Stomach (tissue), 9 donors: Measurements from ENCODE around the gene NUP85. TPM values are rescaled to one million over a fixed set of nuclear protein-coding genes. Genes with fewer than 3 reads are reported as not detected.

Source experiments
- DNase-seq, 2 donors: peaks; one replicate each; pipeline versions ENCODE4 v3.0.0 to v3.0.0-alpha.2; 2013 to 2019
- H3K27ac ChIP-seq, 5 donors: fragments of 200-600 bp in 4 of 5; sonication (generic) in 4 of 5; one replicate each; pipeline ENCODE4 v1.5.1; 2013 to 2019; ENCODE audit warnings: mild to moderate bottlenecking in 1 of 5, moderate library complexity in 1 of 5
- H3K27me3 ChIP-seq, 3 donors: fragments of 200-600 bp; sonication (generic); one replicate each; pipeline ENCODE4 v1.5.1; 2017 to 2019; ENCODE audit warnings: mixed run types in 1 of 3
- H3K36me3 ChIP-seq, 4 donors: fragments of 200-600 bp; sonication (generic); 1 replicate in 3 of 4; 2 replicates in 1 of 4; pipeline ENCODE4 v1.5.1; 2016 to 2019
- H3K4me1 ChIP-seq, 4 donors: fragments of 200-600 bp; sonication (generic); one replicate each; pipeline ENCODE4 v1.5.1; 2016 to 2019
- H3K4me3 ChIP-seq, 4 donors: fragments of 200-600 bp; sonication (generic) in 3 of 4; one replicate each; pipeline ENCODE4 v1.5.1; 2016 to 2019; ENCODE audit warnings: mild to moderate bottlenecking in 1 of 4
- H3K9me3 ChIP-seq, 4 donors: fragments of 200-600 bp; sonication (generic); one replicate each; pipeline ENCODE4 v1.5.1; 2016 to 2019
- CTCF ChIP-seq, 7 experiments: fragments of 450-650 bp in 4 of 7; fragments of 200-600 bp in 3 of 7; sonication (generic) in 3 of 7; IDR thresholded peaks; one replicate each; pipeline ENCODE4 v1.5.1; 2016 to 2019; ENCODE audit warnings: antibody characterized with exemption in 7 of 7, control low read depth in 2 of 7, mild to moderate bottlenecking in 1 of 7
- EP300 ChIP-seq: sonication (generic); formaldehyde crosslinking; IDR thresholded peaks from one replicate; pipeline ENCODE4 v1.6.1; 2017; ENCODE audit warnings: antibody characterized with exemption
- POLR2A ChIP-seq, 4 donors: fragments of 450-650 bp; IDR thresholded peaks; one replicate each; pipeline ENCODE4 v1.6.1; 2016; ENCODE audit warnings: antibody characterized with exemption in 4 of 4, control low read depth in 2 of 4, mild to moderate bottlenecking in 1 of 4, moderate library complexity in 1 of 4
- POLR2AphosphoS5 ChIP-seq, 3 donors: sonication (generic); formaldehyde crosslinking; IDR thresholded peaks; one replicate each; pipeline ENCODE4 v1.6.1; 2016; ENCODE audit warnings: antibody characterized with exemption in 3 of 3
- WGBS, 5 donors: extraction: QIAGEN DNeasy Blood & Tissue Kit in 3 of 5; methylation state at CpG; one replicate each; pipeline versions ENCODE4 v1.1.5 to v1.1.7; 2013 to 2018; 5-methylcytosine and 5-hydroxymethylcytosine counted together
- intact Hi-C: fragments of 100-400 bp; cut with DNase I; formaldehyde crosslinking; loops from one replicate; pipeline ENCODE4 v1.15.1; 2023; ENCODE audit warnings: low total_unique reads
- polyA plus RNA-seq, 3 donors: library from polyadenylated mRNA; stranded (reverse); fragments of 200-250 nt; gene quantifications; one replicate each; pipeline ENCODE4 v1.2.3, GENCODE V29; 2013
- total RNA-seq, 5 donors: library from RNA; depleted of rRNA; stranded (reverse); fragments of >200 nt; gene quantifications; one replicate each; pipeline versions ENCODE4 v1.1.0 to v1.2.3, GENCODE V29; 2014 to 2016
- donor health status: healthy with polysubstance abuse.
- donor health status: Bipolar disorder and iron deficiency.
- donor health status: healthy.

The NUP85 gene
- total and polyA plus RNA-seq, 8 donors: 20.3 to 220 (median 33.2) TPM

GRCh38 chr17:75176625-75177024 lies 28.9 kb upstream of the NUP85 start:
- intact Hi-C loops: loop anchor here (10.0 kb wide), 1 partner anchor 62 kb away; no protein-coding TSS in a partner anchor
- DNase-seq: no peak
- peaks cover 15 to 73% (median 29%) of the 10 kb centered on the region in 4 donors for H3K4me1 ChIP-seq
- H3K27me3 ChIP-seq: no peaks in the 10 kb centered on the region
- H3K27ac ChIP-seq: no peak overlapping the region
- no peaks in the 10 kb centered on the region for H3K9me3 ChIP-seq
- 84 to 91% (median 86%) methylated on average over 5 of the region's 5 CpGs for WGBS, 5 donors
- TF ChIP-seq CTCF (IDR thresholded peaks at IDR 0.05) (no peak), POLR2AphosphoS5 (IDR thresholded peaks at IDR 0.05) (no peak), POLR2A (IDR thresholded peaks at IDR 0.05) (no peak), EP300 (no peak)
- peaks cover 58 to 90% (median 83%) of the 10 kb centered on the region in 4 donors for H3K36me3 ChIP-seq
- no peak overlapping the region for H3K4me3 ChIP-seq

GRCh38 chr17:75178453-75178852 lies 27.0 kb upstream of the NUP85 start:
- Histone ChIP-seq H3K36me3 (peaks cover 48 to 71% (median 67%) of the 10 kb centered on the region in 4 donors), H3K27me3 (no peaks in the 10 kb centered on the region), H3K27ac (no peak overlapping the region), H3K4me3 (no peak overlapping the region), H3K9me3 (no peaks in the 10 kb centered on the region), H3K4me1 (peaks cover 17 to 64% (median 29%) of the 10 kb centered on the region in 4 donors)
- 73 to 96% (median 92%) methylated on average over 6 of the region's 6 CpGs for WGBS, 5 donors
- DNase-seq: no peak
- TF ChIP-seq EP300: no peak
- TF ChIP-seq POLR2A (IDR thresholded peaks at IDR 0.05): no peak
- no peak for TF ChIP-seq CTCF (IDR thresholded peaks at IDR 0.05)
- no peak for TF ChIP-seq POLR2AphosphoS5 (IDR thresholded peaks at IDR 0.05)
- intact Hi-C loops: loop anchor here (2.0 to 10.0 kb wide), 2 partner anchors 30 to 64 kb away; no protein-coding TSS in a partner anchor

- H3K36me3 ChIP-seq: peaks cover 23 to 45% (median 40%) of the 10 kb centered on the region in 4 donors
- intact Hi-C loops: no loop called here
- no peak for DNase-seq
- 3 to 8% (median 4%) methylated on average over 8 of the region's 8 CpGs for WGBS, 5 donors
- H3K9me3 ChIP-seq: no peaks in the 10 kb centered on the region
- H3K27ac ChIP-seq: peak overlapping the region in 4 of 5 donors; percentile 98 to 100 (median 100)
- H3K4me1 ChIP-seq: peaks cover 18 to 53% (median 30%) of the 10 kb centered on the region in 4 donors
- TF ChIP-seq POLR2AphosphoS5 (IDR thresholded peaks at IDR 0.05): no peak
- TF ChIP-seq POLR2A (IDR thresholded peaks at IDR 0.05): no peak
- no peak for TF ChIP-seq CTCF (IDR thresholded peaks at IDR 0.05)
- no peak for TF ChIP-seq EP300
- no peaks in the 10 kb centered on the region for H3K27me3 ChIP-seq
- peak overlapping the region; percentile 89 to 99 (median 97) for H3K4me3 ChIP-seq
Observed at GRCh38 chr17:75181110-75181509, 24.4 kb upstream of the NUP85 start.

GRCh38 chr17:75181608-75182318 lies 23.7 kb upstream of the NUP85 start:
- WGBS, 5 donors: 0 to 1% (median 0%) methylated on average over 23 to 34 of the region's 34 CpGs
- H3K27ac ChIP-seq: peak overlapping the region; percentile 98 to 100 (median 100)
- intact Hi-C loops: no loop called here

More at GRCh38 chr17:75181608-75182318, 23.7 kb upstream of the NUP85 start:
- Histone ChIP-seq H3K9me3 (no peaks in the 10 kb centered on the region), H3K27me3 (no peaks in the 10 kb centered on the region), H3K36me3 (peaks cover 20 to 38% (median 34%) of the 10 kb centered on the region in 4 donors), H3K4me1 (peaks cover 18 to 47% (median 29%) of the 10 kb centered on the region in 4 donors), H3K4me3 (peak overlapping the region; percentile 89 to 99 (median 97))
- peak; percentile 28 to 51 for DNase-seq
- no peak for TF ChIP-seq CTCF (IDR thresholded peaks at IDR 0.05)
- no peak for TF ChIP-seq EP300
- TF ChIP-seq POLR2AphosphoS5 (IDR thresholded peaks at IDR 0.05): no peak
- no peak for TF ChIP-seq POLR2A (IDR thresholded peaks at IDR 0.05)
